GM23338 (cell line): ENCODE results near the gene CEP19.

Experiments used
- CREB1 ChIP-seq: fragments of 250-450 bp; sonication (Bioruptor Pico); IDR thresholded peaks from 2 replicates; pipeline ENCODE4 v1.5.0; 2020; ENCODE audit warnings: low read depth, mild to moderate bottlenecking, moderate library complexity
- EZH2 ChIP-seq: fragments of 200-600 bp; sonication (generic); IDR thresholded peaks from one replicate; pipeline ENCODE4 v1.8.0; 2017; ENCODE audit warnings: antibody characterized with exemption, mild to moderate bottlenecking, low read depth; ENCODE audit not compliant: unreplicated experiment
- EZH2phosphoT487 ChIP-seq: fragments of 200-600 bp; sonication (generic); IDR thresholded peaks from one replicate; pipeline ENCODE4 v1.8.1; 2018; ENCODE audit warnings: antibody characterized with exemption; ENCODE audit not compliant: unreplicated experiment
- JUNB ChIP-seq: IDR thresholded peaks from one replicate; pipeline ENCODE4 v1.6.1; 2016; ENCODE audit warnings: antibody characterized with exemption; ENCODE audit not compliant: unreplicated experiment
- NANOG ChIP-seq: IDR thresholded peaks from 2 replicates; pipeline ENCODE4 v1.6.1; 2016; ENCODE audit warnings: antibody characterized with exemption, borderline replicate concordance
- POLR2AphosphoS5 ChIP-seq: IDR thresholded peaks from 2 replicates; pipeline ENCODE4 v1.6.1; 2016; ENCODE audit warnings: antibody characterized with exemption, low read depth
- STAT1 ChIP-seq: IDR thresholded peaks from one replicate; pipeline ENCODE4 v1.6.1; 2016; ENCODE audit warnings: antibody characterized with exemption; ENCODE audit not compliant: unreplicated experiment
- ZNF331 ChIP-seq: fragments of 250-450 bp; sonication (Bioruptor Pico); IDR thresholded peaks from 2 replicates; pipeline ENCODE4 v1.5.0; 2020; ENCODE audit warnings: low read depth, mild to moderate bottlenecking, moderate library complexity
- TF ChIP-seq, protein P1 (sequence below), 2 experiments: fragments of 200-600 bp in 1 of 2; sonication (generic) in 1 of 2; conservative IDR thresholded peaks; 2 replicates each; pipeline versions ENCODE4 v1.5.1 to v1.6.1; 2016 to 2017; ENCODE audit warnings: antibody characterized with exemption in 2 of 2, low read depth in 2 of 2, mild to moderate bottlenecking in 2 of 2, moderate library complexity in 1 of 2
- TF ChIP-seq, protein P2 (sequence below): IDR thresholded peaks from one replicate; pipeline ENCODE4 v1.6.1; 2018; ENCODE audit warnings: antibody characterized with exemption; ENCODE audit not compliant: unreplicated experiment
- TF ChIP-seq, protein P3 (sequence below): IDR thresholded peaks from 2 replicates; pipeline ENCODE4 v1.6.1; 2016; ENCODE audit warnings: antibody characterized with exemption

DNA sequence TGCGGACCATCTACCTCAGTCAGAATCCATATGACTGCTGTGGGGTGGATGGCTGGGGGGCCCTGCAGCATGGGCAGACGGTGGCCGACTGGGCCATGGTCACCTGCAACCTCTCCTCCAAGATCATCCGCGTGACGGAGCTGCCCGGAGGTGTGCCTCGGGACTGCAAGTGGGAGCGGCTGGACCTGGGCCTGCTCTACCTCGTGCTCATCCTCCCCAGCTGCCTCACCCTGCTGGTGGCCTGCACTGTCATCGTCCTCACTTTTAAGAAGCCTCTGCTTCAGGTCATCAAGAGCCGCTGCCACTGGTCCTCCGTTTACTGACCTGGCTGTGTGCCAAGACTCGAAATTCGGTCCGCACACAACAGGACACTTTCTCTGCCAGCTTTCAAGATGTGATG is 50.6 kb downstream of the CEP19 start:
- TF ChIP-seq, protein P1, sequence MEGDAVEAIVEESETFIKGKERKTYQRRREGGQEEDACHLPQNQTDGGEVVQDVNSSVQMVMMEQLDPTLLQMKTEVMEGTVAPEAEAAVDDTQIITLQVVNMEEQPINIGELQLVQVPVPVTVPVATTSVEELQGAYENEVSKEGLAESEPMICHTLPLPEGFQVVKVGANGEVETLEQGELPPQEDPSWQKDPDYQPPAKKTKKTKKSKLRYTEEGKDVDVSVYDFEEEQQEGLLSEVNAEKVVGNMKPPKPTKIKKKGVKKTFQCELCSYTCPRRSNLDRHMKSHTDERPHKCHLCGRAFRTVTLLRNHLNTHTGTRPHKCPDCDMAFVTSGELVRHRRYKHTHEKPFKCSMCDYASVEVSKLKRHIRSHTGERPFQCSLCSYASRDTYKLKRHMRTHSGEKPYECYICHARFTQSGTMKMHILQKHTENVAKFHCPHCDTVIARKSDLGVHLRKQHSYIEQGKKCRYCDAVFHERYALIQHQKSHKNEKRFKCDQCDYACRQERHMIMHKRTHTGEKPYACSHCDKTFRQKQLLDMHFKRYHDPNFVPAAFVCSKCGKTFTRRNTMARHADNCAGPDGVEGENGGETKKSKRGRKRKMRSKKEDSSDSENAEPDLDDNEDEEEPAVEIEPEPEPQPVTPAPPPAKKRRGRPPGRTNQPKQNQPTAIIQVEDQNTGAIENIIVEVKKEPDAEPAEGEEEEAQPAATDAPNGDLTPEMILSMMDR (conservative IDR thresholded peaks at IDR 0.05; ENCODE audit: low read depth in 2 of 2): no peak
- TF ChIP-seq EZH2 (no peak), JUNB (no peak), POLR2AphosphoS5 (no peak), EZH2phosphoT487 (no peak), CREB1 (CRISPR knock-in tag) (no peak), NANOG (no peak), STAT1 (no peak), ZNF331 (CRISPR knock-in tag) (no peak)
- TF ChIP-seq, protein P2, sequence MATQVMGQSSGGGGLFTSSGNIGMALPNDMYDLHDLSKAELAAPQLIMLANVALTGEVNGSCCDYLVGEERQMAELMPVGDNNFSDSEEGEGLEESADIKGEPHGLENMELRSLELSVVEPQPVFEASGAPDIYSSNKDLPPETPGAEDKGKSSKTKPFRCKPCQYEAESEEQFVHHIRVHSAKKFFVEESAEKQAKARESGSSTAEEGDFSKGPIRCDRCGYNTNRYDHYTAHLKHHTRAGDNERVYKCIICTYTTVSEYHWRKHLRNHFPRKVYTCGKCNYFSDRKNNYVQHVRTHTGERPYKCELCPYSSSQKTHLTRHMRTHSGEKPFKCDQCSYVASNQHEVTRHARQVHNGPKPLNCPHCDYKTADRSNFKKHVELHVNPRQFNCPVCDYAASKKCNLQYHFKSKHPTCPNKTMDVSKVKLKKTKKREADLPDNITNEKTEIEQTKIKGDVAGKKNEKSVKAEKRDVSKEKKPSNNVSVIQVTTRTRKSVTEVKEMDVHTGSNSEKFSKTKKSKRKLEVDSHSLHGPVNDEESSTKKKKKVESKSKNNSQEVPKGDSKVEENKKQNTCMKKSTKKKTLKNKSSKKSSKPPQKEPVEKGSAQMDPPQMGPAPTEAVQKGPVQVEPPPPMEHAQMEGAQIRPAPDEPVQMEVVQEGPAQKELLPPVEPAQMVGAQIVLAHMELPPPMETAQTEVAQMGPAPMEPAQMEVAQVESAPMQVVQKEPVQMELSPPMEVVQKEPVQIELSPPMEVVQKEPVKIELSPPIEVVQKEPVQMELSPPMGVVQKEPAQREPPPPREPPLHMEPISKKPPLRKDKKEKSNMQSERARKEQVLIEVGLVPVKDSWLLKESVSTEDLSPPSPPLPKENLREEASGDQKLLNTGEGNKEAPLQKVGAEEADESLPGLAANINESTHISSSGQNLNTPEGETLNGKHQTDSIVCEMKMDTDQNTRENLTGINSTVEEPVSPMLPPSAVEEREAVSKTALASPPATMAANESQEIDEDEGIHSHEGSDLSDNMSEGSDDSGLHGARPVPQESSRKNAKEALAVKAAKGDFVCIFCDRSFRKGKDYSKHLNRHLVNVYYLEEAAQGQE: no peak
- TF ChIP-seq, protein P3, sequence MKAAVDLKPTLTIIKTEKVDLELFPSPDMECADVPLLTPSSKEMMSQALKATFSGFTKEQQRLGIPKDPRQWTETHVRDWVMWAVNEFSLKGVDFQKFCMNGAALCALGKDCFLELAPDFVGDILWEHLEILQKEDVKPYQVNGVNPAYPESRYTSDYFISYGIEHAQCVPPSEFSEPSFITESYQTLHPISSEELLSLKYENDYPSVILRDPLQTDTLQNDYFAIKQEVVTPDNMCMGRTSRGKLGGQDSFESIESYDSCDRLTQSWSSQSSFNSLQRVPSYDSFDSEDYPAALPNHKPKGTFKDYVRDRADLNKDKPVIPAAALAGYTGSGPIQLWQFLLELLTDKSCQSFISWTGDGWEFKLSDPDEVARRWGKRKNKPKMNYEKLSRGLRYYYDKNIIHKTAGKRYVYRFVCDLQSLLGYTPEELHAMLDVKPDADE: no peak
